ENCODE measurements around the gene TMEM45A.

DNA sequence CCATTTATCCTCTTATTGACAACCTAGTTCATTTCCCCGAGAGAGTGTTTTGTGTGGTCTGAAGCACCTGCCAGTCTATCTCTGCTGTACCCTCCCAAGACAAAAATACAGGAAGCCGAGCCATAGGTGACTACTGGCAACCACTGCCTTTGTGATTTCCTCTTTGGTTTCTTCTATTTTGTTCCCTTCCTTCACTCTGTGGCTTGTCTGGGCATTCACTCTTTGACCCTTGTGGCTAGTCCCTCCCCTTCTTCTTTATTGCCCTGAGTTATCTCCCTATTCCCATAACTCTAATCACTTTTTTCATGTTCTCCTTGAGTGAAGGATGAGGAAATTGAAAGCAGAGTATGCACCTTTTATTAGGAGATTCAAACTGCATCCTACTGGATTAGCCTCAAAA is 116.9 kb downstream of the TMEM45A start, which contains the start of gene ADGRG7:
- TF ChIP-seq, protein P1, sequence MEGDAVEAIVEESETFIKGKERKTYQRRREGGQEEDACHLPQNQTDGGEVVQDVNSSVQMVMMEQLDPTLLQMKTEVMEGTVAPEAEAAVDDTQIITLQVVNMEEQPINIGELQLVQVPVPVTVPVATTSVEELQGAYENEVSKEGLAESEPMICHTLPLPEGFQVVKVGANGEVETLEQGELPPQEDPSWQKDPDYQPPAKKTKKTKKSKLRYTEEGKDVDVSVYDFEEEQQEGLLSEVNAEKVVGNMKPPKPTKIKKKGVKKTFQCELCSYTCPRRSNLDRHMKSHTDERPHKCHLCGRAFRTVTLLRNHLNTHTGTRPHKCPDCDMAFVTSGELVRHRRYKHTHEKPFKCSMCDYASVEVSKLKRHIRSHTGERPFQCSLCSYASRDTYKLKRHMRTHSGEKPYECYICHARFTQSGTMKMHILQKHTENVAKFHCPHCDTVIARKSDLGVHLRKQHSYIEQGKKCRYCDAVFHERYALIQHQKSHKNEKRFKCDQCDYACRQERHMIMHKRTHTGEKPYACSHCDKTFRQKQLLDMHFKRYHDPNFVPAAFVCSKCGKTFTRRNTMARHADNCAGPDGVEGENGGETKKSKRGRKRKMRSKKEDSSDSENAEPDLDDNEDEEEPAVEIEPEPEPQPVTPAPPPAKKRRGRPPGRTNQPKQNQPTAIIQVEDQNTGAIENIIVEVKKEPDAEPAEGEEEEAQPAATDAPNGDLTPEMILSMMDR (conservative IDR thresholded peaks at IDR 0.05; ENCODE audit: low read length): no peak
- TF ChIP-seq EZH2phosphoT487 (IDR thresholded peaks at IDR 0.05; ENCODE audit: borderline replicate concordance, low read depth, low read length): no peak

Measured in OCI-LY7 (cell line).